NAMALWA (cell line): ENCODE data around the gene PHC3.
"Not testable (repeated sequence)": the region's sequence is repeated elsewhere in the genome, so short reads cannot be mapped to it uniquely, and the experiment has no call there.

Source experiments
- DNase-seq: peaks from one replicate; pipeline ENCODE4 v3.0.0-alpha.2; 2015; ENCODE audit warnings: low spot score

PHC3 gene

GRCh38 chr3:170128977-170129431, 52.5 kb downstream of the PHC3 start:
- peak; percentile 76 for DNase-seq

GRCh38 chr3:170128259-170128976, 53.1 kb downstream of the PHC3 start:
- peak; percentile 98 for DNase-seq

GRCh38 chr3:170117134-170117533, 64.4 kb downstream of the PHC3 start:
- peak; percentile 44 for DNase-seq

GRCh38 chr3:170114165-170114564, 67.4 kb downstream of the PHC3 start:
- not testable (repeated sequence) for DNase-seq

DNA sequence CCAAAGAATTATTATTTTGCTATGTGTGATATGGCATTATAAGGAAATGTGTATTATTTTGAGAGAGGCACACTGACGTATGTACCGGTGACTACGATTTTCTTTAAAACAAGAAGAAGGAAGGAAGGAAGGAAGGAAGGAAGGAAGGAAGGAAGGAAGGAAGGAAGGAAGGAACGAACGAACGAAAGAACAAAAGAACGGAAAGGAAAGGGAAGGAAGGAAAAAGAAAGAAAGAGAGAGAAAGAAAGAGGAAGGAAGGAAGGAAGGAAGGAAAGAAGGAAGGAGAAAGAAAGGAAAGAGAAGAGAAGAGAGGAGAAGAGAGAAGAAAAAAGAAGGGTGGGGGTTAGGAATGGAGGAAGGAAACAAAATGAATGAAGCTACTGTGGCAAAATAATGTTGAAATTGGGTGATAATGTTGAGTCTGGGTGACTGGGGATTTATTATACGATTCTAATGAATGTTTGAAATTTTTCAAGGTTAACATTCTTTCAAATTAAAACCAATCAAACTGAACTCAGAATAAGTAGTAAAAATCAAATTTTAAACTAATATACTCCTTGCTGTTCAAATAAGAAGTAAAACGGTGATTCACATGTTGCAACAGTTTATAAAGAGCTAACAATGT, 70.3 kb downstream of the PHC3 start:
- DNase-seq = no peak

DNA sequence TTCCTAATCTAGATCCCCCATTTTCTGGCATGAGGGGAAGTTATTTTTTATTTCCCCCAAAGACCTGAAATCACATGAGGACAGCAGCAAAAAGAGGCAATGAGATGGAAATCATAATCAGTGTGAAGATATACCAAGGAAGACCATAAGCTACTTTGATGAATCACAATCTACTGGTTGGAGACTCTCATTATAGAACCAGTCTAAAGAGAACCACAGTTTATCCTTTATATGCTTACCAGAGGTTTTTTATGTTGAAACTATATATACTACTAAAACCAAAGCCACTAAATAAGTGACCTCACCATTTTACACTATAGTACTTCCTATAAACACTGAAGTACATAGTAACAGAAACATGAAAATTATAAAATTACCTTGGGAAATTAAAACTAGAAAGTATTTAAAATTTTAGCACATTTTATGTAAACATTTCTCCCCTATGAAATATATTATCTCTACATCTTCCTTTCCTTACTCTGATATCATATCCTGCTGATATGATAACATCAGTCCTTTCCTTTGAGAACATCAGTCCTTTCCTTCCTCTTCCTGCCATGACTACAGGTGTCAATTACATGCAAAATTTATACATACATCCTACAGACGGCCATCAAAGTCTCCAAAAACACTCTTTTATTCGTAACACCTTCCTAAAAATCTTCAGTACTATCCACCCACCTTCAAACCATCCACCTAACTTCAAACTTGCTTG, 71.8 kb downstream of the PHC3 start:
- no peak for DNase-seq

GRCh38 chr3:170108955-170109354, 72.6 kb downstream of the PHC3 start:
- no peak for DNase-seq

GRCh38 chr3:170107941-170108340, 73.6 kb downstream of the PHC3 start:
- no peak for DNase-seq

DNA sequence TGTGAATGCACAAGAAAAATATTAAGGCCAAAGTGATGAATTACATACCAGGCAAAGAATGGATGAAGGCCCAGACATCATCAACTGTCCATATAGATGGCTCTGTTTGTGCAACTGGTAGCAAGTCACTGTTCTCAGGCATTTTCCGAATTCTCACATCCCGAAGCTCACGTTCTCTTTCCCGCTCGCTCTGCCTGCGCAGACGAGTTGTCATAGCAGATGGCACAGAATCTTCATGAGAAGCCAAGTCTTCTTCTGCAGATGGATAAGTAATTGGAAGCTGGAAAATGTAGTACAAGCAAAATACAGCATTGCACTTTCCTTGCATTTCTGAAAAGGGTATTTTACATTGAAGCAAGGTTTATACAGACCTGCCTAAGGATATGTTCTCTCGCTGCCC, 79.1 kb downstream of the PHC3 start:
- no peak for DNase-seq

DNA sequence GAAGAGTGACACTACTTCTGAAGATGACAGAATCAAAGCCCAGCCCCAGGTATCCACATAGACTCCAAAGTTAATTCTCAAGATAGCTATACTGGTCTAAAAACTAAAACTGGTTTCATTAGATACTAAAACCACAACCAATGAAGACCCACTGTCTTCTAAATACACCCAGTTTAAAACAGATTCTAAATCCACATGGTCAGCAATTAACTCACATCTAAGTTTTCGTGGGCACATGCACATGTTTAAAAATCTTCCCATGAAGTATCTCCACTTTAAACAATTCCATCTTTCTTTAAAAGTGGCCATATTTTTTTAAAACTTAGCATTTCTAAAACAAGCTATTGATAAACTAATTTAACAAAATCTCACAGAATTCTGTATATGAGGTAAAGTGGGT, 80.6 kb downstream of the PHC3 start:
- DNase-seq = no peak

DNA sequence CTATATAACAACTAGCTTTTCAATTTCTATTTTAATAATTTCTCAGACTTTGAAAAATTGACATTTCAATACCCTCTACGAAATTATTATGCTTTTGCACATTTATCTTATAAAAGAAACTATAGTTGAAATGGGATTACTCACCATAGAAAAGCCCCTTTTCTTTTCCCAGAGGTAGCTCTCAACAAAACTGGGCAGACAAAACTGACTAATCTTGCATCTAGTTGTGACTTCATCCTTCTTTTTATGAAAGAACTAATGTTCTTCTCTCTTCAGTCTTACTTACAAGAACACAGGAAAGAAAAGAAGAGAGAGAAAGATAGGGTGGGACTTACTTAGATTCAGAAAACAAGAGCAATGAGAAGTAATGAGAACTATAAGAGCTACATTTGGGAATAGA, 82.8 kb downstream of the PHC3 start:
- no peak for DNase-seq

DNA sequence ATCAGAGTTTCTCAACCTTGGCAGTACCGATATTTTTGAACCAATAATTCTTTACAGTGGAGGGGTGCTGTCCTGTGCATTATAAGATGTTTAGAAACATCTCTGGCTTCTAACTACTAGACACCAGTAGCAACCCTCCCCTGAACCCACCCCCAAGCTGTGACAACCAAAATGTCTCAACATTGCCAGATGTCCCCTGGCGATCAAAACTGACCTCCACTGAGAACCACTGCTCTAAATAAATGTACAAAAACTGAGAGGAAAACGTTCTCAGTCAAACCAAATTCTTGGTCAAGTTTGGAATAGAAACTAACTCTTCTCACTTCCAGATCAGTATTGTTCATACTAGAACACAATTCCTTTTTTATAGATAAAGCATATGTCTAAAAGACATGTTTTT, 85.2 kb downstream of the PHC3 start:
- DNase-seq = no peak

DNA sequence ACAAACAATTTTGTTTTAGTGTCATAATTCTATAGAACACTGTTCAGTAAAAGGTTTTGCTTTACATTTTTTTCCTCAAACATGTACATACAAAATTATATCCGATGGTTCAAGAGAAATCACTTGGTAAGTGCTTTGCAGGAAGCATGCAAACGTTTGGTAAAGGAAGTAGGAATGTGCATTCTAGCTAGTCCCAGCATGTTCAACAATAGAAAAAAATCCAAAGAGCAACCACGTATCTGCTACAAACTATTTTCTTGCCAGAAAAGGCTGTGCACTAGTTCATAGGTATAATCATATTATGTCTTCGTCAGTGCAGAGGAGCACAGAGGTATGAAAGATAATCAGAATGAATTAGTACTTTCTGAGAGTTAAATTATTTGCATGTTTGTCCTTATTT, 85.8 kb downstream of the PHC3 start:
- no peak for DNase-seq

DNA sequence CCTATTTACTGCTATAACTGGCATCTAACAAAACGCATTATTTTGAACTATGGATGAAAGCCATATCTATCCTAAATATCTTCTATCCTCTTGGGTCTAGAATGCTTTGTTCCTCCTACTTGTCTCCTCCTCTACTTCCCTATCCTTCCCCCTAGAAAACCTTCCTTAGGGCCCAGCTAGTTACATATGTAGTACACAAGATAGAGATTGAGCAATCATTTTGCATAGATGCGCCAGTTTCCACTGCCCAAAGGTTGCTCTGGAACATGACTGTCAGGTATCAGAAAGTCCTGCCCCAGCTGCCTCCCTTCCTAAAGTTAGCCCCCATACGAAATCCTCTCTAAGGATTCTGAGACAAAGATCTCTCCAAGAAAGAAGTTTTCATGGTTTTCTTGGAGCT, 88.6 kb downstream of the PHC3 start:
- DNase-seq = no peak

DNA sequence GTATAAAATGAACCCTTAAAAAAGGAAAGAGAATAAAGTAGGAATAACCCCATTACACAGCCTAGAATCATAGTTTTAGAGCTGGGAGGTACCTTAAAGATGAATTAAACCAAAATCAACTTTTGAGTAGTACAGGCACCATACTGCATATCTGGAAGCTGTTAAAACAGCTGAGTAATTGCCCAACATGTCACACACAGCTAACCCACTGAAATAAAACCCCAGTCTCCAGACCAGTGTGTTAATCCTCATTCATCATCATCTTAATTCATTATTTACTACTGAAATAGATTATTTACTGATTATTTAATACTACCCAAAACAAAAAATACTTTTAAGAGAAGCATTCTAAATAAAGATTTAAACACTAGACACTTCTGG, 90.9 kb downstream of the PHC3 start:
- no peak for DNase-seq

GRCh38 chr3:170089862-170090600, 91.5 kb downstream of the PHC3 start:
- no peak for DNase-seq

DNA sequence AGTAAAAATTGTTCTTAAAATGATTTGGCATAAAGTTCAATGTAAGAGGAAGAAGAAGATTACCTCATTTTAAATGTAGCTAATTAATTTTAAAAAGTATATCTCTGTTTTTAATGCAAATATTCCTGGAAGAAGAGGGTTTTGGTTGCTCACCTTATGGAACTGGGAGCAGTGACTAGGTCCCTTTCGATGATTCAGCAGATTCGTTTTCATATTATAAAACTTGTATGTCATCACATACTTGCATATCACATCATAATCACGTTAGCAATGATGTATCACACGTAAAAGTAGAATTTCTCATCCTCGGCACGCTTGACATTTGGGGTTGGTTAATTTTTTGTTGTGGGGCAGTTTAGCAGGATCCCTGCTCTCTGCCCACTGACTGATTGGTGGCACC, 96.1 kb downstream of the PHC3 start:
- no peak for DNase-seq

- DNase-seq = peak; percentile 25
These were observed 98.2 kb downstream of the PHC3 start for GRCh38 chr3:170083343-170083742.

DNA sequence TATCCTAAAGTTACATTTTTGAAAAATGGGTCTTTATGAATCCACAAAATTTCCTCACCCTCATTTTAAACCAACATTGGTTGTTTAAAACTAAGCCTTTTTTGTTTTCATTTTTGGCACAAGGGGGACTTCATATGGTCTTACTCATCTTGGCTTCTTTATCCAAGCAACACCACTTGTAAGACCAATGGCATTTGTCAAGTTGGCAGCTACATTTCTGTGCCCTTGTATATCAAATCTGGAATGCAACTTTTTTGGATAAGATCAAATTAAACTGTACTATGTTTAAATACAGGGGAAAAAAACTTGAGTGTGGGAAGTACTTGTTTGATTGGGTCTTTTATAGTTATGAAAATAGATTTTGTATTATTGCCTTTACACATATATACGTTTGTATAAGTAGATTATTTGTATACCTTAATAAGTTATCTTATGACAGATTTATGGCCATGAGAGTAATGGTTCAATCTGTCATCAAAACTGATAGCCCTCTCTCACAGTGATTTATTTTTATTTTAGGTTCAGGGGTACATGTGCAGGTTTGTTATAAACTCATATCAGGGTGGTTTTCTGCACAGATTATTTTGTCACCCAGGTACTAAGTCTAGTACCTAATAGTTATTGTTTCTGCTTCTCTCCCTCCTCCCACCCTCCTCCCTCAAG, 100.3 kb downstream of the PHC3 start:
- no peak for DNase-seq

GRCh38 chr3:170080605-170081004, 100.9 kb downstream of the PHC3 start:
- DNase-seq = no peak

GRCh38 chr3:170079536-170080165, 101.9 kb downstream of the PHC3 start:
- no peak for DNase-seq
